Left hindlimb (tissue), 1 donor: ENCODE data around the gene TMX3.

ENCODE experiments used
- DNase-seq: peaks from one replicate; pipeline ENCODE4 v3.0.0-alpha.2; 2018

Gene TMX3, protein sequence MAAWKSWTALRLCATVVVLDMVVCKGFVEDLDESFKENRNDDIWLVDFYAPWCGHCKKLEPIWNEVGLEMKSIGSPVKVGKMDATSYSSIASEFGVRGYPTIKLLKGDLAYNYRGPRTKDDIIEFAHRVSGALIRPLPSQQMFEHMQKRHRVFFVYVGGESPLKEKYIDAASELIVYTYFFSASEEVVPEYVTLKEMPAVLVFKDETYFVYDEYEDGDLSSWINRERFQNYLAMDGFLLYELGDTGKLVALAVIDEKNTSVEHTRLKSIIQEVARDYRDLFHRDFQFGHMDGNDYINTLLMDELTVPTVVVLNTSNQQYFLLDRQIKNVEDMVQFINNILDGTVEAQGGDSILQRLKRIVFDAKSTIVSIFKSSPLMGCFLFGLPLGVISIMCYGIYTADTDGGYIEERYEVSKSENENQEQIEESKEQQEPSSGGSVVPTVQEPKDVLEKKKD

DNA sequence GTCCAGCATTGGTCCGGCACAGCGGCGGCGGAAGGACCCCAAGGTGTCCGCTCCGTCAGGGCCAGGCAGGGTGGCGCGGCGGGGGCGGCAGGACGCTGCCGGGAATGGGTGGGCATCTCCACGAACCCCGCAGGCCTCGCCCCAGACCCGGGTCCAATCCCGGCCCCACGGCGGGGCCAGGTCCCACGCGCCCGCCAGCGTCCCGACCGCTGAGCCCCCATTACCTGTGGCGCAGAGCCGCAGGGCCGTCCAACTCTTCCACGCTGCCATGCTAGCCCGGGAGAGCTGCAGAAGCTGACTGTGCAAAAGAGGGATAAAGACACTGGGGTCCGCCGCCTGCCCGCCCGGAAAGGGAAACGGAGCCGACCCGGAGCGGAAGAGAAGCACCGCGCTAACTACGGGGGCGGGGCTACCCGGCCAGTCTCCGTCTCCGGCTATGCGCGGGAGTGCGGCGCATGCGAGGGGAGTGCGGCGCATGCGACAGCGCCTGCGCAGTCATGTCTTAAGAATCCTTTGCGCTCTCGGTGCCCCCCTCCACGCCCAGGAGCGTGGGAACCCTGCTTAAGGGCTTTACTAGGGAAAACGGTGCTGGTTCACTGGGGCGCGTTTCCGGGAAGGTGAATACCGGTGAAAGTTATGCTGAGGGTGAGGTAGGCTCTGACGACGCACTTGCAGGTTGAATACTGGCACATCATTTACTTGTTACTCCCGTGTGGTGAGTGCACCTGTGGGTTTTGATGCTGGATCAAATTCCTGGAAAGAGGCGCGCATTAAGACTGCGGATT is at the start of gene TMX3:
Gene TMX3, minus strand, starts transcription at position 397 of the 785 bp plus-strand sequence. Its CDS starts 127 bp downstream, at position 270.
- DNase-seq: peak; percentile 94

DNA sequence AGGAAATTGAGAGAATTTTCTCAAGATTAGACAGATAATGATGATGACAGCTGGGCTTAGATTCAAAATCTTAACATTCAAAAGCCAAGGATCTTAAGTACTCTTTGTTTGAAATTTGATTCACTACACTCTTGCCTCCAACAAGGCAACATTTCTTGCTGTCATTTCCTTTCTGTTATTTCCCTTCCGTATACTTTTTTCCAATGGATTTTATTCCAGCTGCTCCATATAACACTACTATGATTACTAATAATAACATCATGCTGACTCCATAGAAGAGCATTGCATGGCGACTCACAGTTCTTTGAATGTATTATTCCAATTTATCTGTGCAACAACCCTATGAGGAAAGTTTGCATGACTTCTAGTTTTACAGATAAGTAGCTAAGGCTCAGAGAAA is 49.1 kb upstream of the TMX3 start:
- no peak for DNase-seq

DNA sequence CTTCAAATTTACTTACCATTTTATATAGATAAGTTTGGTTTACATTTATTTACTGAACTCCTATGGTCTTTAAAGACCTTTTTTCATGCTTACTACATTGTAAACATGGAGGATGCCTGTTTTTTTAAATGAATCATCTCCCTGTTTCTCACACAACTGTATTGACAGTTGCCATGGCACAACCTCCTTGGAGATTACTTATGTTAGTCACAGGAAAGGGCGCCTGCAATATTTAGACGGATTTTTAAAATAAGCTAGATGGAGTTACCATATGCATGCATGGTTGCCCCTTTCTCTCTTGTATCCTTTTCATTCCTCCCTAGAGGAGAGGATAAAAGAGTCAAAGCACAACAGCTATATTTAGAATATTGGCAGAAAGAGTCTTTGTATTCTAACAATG is 48.2 kb upstream of the TMX3 start:
- no peak for DNase-seq

DNA sequence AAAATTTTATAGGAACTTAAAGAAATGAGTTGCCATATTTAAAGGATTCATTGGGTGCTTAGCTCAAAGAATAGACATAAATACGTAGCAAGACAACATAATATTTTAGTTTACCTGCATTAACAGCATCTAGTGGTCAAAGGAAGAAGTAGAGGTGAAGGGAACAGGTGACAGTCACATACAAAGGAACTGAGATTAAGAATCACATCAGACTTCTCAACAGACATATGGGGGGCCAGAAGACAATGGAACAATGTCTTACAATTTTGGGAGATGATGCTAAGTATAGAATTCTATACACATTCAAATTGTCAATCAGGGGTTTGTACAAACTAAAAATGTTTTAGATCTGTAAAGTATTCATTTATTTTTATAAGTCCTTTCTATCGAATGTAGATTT is 44.4 kb upstream of the TMX3 start:
- DNase-seq: no peak

DNA sequence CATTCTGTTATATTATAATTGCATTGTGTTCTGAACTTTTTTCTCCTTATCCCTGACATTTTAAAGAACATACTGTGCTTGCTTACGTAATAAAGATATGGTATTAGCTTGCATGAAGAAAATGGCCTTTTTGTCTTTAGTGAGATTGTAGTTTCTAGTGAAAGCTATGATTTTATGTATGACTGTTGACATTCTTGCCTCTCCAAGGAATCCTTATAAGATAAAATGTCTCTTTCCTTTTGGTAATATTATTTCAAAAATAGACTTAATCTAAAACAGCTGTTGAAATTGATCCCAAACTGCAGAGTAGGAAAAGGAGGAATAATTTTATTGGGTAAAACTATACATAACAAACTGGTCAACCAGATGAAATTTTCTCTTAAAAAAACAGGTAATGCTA is 42.2 kb upstream of the TMX3 start:
- DNase-seq: no peak

DNA sequence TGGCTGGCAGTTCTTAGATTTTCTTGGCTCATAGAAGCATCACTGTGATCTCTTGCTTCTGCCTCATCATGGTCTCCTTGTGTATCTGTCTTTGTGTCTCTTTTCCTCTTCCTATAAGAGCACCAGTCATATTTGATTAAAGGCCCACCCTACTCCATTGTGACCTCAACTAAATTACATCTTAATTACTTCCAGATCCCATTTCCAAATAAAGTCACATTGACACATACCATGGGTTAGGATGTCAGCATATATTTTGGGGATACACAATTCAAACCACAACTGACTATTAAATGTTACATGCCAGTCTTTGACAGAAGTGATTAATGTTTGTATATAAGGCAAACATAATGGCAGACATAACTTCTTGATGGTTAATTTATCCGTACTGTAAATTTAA is 27.3 kb upstream of the TMX3 start:
- DNase-seq: no peak

DNA sequence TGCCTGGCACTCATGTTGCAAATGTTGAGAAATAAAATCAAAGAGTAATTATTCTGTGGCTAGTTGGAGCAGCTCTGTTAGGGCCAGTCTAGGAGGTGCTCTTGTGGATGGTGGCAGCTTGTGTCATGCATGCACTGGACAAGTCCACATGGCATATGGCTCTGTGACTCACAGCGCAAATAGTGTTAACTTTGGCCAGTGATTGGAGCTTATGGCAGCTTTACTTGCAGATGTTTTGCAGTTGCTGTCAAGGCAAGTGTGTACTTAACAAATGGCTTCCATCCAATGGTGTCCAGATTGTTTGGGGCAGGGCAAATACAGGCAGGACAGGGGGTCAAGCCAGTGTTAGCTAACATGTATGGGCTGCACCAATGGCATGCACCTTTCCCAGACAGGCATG is 26.1 kb upstream of the TMX3 start:
- no peak for DNase-seq

DNA sequence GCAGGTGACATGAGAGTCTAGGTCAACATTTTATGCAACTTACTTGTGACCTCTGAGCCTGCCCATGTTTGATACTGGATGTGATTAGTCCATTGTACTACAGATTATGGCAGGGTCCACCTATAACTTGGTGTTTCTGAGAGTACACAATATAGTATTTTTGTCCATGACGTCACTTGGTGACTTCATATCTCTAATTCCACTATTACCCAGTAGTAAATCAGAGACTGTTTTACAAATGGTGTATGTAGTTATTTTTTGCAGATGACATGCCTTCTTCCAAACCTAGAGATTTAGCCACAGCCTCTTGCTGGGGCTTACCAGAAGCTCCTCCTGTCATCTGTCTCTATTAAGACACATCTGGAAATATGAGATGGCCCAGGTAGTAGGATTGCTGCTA is 24.6 kb upstream of the TMX3 start:
- no peak for DNase-seq

DNA sequence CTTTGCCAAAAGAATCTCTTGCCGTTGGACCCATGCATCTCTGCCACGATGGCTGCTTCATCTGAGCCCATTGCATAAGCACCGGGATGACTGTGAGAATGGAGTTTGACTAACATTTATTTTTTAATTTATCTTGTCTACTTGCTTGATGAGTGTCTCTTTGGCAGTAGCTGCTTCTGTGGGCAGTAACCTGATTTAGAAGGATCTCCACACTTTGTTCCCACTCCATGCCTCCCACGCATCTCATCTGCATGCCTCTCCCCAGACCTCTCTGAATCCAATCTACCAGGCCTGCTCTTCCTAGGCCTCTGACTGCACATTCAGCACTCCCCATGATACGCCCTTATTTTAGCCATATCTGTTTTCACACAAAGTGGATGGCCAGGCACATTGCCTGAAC is 23.7 kb upstream of the TMX3 start:
- DNase-seq: no peak

DNA sequence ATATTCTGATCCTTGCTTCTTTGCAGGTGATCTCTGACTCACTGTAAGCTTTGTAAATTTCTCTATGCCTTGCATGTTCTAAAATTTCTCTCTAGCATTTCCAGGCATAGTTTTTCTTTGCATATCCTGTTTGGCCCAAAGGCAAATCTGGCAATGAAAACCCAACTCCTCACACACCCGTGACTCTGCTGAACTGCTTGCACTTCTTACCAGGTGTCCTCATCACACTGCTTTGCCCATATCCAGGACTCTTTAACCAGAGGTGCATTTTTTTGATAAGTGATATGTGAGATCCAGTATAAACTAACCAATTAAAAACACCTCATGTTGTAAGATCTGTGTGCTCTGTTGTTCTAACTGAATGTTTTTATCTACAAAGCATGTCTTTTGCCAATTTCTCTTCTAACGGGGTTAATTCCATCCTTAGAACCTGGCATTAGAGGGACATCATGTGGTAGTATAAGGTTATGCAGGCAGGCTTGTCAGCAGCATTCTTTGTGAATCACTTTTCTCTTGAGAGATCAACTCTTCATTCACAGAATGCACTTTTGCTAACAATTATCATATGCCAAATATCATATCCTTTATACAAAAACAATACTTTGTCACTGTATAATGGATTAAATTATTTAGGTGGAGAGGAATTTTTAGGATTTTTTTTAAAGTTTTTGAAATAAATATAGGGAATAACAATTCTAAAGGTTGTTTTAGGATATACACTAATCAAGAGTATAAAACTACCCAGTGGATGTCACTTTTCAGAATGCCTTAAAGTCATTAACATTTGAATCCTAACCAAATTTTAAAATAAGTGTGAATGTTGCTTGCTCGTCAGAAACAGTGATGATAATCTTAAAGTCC is 20.8 kb upstream of the TMX3 start:
- no peak for DNase-seq

DNA sequence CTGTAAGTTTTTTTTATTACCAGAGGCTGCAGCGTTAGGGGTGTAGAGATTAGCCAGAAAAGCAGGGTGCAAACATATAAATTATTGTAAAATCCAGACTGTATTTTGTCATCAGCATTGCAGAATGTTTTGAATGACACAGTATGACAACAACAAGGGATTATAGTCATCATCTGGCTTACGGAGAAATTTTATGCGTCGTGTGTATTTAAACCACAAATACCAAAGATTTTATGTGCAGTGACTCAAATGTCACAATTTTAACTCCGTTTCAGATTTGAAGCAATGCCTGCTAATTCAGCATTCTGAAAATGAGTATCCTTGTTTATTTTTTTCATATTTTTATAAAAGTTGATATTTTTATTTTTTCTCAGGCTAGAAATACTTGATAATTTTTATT is 19.4 kb upstream of the TMX3 start:
- no peak for DNase-seq

DNA sequence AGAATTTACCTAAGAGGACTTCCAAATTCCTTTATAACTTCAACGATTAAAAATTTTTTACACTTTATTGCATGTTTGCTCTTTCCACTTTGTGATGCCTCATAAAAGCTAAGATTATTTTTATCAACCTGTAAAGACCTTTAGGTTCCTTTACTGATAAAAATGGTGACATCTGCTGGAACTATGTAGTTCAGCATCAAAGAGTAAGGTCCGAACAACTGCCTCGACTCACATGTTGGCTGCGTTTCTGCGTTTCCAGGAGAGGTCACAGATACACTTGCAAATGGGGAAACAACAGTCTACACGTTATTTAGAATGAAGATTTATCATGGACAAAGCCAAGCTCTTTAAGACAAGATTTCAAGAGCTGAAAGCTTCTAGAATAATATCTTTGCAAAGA is 18.8 kb upstream of the TMX3 start:
- DNase-seq: no peak

DNA sequence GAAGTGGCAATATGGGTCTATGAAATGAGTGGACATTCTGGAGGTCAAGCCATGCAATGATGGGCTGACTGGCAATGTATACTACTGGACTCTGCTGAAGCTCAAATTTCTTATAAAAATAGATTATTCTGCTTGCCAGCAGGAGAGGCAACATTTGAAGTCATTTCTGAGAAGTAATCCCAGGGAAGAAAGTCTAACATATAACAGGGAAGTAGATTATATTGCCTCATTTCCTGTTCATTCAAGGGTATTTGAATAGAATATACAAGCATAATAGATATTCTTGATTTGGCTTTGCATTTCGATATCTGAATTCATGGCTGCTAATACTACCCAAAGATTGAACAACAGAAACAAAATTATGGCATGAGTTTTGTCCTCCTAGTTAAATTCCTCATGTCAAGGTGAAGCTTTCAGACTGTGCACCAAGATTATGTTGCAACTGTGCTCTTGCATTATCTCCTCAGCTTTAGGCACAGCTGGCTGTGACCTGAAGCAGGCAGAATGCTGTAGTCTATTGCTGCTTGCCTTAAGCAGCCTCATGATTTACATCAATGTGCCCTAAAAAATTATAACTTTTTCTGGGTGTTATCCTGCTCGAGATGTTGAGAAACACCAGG is 13.3 kb upstream of the TMX3 start:
- no peak for DNase-seq

DNA sequence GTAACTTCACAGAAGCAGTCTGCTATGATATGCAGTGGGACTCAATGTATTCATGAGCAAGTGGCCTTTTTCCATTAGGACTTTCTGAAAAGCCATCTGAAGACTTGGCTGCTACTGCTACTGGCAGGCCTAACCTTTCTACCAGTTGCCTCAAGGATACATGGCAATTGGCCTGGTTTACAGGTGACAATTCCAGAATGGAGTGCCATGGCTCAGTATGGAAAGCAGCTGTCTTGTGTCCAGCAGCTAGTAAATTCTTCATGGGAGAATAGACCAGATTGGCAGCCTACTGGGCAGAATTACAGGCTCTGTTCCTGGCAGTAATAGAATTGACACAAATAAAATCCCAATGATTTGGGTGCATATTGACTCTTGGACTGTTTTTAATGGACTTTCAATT is 12.6 kb upstream of the TMX3 start:
- no peak for DNase-seq

DNA sequence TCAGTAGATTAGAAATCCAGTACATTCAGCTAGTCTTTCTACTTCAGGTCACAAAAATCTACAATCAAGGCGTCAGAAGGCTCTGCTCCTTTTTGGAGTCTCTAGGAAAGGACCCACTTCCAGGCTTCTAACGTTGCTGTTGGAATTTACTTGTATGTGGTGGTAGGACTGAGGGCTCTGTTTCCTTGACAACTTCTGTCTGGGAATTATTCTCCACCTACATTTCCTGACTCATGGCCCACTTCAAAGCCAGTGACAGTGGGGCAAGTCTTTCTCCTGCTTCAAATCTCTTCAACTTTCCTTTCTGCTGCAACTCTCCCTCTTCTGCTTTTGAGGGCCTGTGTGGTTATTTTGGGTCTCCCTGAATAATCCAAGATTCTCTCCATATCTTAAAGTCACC is 10.4 kb upstream of the TMX3 start:
- DNase-seq: no peak

DNA sequence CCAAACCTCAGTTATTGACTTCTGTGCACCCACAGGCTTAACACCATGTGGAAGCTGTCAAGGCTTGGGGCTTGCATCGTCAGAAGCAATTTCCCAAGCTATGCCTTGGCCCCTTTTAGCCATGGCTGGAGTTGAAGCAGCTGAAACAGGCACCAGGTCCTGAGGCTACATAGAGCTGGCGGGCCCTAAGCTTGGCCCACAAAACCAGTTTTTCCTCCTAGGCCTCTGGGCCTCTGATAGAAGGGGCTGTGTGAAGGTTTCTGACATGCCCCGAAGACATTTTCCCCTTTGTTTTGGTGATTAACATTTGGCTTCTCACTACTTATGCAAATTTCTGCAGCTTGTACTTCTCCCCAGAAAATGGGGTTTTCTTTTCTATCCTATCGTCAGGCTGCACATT is 9.1 kb upstream of the TMX3 start:
- DNase-seq: no peak

DNA sequence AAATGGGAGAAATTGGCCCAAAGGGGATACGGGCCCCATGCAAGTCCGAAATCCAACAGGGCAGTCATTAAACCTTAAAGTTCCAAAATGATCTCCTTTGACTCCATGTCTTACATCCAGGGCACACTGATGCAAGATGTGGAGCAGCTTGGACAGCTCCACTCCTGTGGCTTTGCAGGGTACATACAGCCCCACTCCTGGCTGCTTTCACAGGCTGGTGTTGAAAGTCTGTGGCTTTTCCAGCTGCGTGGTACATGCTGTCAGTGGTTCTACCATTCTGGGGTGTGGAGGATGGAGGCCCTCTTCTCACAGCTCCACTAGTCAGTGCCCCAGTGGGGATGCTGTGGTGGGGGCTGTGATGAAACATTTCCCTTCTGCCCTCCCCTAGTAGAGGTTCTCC is 8.6 kb upstream of the TMX3 start:
- DNase-seq: no peak

DNA sequence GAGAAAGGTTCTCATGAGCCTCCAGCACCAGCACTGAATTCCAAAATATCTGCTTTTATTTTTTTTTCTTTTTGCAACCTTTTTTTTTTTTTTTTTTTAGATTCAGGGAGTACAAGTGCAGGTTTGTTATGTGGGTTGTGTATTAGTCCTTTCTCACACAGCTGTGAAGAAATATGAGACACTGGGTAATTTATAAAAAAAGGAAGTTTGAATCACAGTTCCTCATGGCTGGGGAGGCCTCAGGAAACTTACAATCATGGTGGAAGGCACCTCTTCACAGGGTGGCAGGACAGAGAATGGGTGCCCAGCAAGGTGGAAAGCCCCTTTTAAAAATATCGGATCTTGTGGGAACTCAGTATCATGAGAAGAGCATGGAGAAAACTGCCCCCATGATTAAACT is 7.9 kb upstream of the TMX3 start:
- no peak for DNase-seq

DNA sequence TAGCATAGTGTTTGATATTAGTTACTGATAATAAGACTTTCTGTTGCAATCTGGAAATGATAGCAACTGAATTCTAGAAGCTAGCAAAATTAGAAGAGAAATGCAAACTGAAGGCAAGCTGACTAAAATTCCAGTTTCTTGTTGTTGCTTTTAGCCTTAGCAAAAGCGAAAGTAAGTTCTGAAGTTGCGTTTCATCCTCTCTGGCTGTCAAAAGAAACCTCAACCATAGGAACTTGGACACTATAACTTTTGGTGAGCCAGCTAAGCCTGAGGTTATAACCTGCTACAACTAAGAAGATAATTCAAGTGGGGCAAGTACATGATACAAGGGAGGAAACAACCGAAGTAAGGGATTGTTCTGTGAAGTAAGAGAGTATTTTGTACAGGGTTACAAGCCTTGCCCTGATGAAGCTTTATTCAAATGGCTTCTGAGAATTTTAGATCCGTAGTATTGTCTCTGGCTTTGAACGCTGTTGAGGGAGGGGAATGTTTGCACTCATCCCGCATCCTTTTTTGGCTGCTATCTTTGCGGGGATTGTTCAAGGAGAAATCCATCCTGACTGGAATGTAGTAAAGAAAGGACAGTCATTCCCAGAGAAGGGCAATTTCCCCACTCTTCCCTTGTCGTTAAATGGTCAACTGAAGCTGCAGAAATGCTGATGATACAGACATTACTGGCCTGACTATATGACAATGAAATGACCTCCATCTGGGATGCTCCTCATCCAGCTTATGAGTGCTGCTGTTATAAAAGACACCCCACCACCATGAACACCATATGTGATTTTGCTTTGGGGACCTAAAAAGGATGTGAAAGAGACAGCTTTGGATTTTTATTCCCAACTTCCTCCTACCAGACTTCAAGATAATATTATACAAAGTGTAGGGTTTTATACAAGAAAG is 7.0 kb upstream of the TMX3 start:
- DNase-seq: no peak

DNA sequence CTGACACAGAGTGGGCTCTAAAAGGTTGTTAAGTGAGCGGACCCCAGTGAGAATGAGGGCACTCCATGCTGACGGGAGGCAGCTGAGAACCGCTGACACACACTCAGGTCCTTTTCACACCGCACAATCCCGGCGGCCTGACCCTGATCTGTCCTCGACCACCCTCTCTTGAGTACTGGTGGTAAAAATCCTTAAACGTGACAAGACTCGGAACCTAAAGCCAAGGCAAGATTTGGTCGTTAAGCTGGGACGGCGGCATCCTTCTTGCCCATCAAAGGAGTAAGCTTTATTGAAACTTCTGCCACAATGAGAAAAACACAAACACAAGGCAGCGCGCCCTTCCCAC is 569 bp downstream of the TMX3 start:
- DNase-seq: no peak

DNA sequence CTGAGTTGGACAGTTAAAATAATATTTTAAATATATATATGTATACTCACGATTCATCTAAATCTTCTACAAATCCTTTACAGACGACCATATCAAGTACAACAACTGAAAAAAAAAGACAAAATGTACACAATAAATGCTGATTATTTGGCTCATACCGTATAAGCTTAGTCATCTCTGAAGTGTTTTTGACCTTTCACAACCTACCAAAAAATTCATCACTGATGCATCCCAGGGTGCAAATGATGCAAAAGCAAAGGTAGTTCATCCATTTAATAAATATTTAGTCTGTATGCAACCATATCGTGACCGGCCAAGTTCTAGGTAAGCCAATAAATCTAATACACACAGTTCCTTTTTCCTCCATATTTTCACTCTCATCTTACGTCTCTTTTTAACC is 1.1 kb downstream of the TMX3 start:
- no peak for DNase-seq

DNA sequence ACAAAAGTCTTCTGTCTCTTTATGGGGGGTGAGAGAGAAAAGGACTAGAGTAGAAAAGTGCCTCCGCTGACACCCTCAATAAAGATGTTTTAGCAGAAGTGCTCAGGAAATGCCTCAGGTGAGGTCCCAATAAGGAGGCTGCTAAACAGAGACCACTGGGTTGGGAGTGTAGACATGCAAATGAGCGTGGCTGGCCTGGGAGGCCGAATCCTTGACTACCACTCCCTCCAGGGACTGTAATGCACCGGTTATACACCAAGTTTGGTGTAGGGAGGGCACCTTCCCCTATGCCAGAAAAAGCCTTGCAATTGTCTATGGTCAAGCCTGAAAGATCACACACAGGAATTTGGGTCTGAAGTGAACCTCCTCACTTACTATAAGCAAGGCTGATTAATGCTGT is 1.8 kb downstream of the TMX3 start:
- no peak for DNase-seq
